GM21528 (cell line): ENCODE measurements around the gene EML1.

Source experiments
- ATAC-seq: cut with Tn5 transposase; IDR thresholded peaks from one replicate; pipeline ENCODE4 v1.9.1; 2021; ENCODE audit warnings: mild to moderate bottlenecking, moderate library complexity; ENCODE audit not compliant: unreplicated experiment, low FRiP score

Gene EML1

DNA sequence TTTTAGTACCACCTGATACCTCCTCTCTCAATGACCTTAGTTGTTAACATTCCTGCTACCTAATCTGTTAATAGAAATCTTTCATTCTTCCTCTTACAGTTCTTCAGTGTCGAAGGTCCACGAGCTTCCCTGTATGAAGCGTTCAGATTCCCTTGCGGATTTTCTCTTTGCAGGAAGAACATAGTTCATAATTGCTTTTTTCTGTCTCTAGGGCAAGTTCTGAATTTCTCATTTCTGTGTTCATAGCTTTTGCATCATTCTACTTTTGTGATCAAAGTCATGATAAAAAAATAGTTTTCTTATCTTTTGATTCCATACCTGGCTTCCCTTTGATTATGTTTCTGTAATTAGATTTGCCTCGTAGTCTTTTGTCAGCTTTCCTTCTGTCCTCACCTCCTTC lies 94.9 kb downstream of the EML1 start:
- ATAC-seq, result no peak

- no peak for ATAC-seq
These were observed 96.1 kb downstream of the EML1 start for GRCh38 chr14:99889268-99889667.

- ATAC-seq, result no peak
These were observed 98.1 kb downstream of the EML1 start for GRCh38 chr14:99891266-99891665.

- ATAC-seq, result no peak
These were observed 98.7 kb downstream of the EML1 start for GRCh38 chr14:99891900-99892299.

DNA sequence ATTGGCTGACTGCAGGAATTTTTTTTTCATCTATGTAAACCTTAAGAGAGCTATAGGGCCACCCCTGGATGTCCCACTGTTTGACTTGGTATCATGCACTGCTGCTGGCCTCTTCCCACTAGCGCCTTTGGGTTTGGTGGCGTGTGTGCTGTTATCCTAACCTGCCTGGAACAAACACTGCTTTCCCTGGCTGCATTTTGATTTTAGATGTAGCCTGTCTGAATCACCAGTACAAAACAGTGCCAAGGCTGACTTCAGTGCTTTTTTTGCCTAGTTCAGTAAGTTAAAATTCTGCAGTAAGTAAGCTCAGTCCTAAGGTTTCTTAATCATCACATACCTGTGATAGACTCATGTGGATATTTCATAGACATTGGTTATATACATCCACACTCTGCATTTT lies 99.2 kb downstream of the EML1 start:
- no peak for ATAC-seq

DNA sequence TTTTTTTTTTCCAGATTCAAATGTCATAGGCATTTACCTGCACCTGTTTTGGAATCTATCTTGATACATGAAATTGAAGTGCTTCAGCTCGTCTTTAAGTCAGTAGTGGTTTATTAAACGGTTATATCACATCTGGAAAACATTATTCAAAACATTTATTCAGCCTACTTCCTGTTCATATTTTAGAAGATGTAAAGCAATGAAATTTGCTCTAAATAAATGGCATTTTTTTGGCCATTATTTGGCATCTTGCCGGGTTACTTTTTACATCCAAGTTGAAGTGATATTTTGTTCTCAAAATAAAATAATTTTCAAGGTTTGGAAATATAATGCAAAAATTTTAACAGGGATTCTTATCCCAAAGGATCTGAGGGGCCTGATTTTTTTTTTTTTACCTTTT lies 103.1 kb downstream of the EML1 start:
- ATAC-seq, result no peak

DNA sequence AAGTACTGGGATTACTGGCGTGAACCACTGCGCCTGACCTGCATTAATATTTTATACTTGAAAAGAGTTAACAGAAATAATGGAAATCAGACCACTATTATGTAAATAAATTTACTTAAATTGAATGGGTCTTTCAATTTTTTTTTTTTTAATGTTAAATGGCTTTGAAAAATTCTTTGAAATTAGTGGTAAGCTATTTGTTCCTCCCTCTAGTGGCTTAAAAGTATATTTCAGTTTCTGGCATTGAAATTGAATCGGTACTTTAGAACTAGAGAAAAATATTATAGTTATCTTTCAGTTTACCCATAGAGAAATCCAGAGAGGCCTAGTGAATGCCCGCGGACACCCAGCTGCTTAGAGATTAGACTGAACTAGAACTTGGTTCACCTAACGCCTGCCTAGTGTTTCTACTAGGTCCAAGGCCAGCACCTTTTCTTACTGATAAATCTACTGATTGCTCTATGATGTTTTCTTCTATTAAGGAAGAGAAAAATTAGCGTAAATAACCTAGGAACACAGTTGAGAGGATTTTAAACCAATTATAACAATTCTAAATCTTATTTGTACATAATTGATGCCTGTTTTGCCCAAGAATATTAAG lies 106.5 kb downstream of the EML1 start:
- ATAC-seq, result no peak

DNA sequence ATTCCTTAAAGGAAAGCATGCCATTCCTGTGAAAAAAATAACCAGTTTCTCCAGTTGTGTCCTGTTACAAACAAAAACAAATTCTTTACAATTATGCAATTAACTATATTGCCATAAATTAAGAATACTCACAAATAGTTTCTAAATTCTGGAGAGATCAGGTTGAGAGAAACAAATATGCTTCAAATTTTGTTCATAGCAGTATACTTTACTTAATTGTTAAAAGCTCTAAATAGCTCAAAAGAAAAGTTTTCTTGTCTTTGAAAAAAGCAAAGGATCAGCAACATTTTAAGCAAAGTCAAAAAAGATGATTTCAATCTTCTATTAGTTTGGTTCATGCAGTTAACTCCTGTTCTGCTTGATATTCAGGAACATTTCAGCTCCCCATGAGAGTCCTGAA lies 109.7 kb downstream of the EML1 start:
- no peak for ATAC-seq

- ATAC-seq, result no peak
These were observed 111.3 kb downstream of the EML1 start for GRCh38 chr14:99904506-99904905.

DNA sequence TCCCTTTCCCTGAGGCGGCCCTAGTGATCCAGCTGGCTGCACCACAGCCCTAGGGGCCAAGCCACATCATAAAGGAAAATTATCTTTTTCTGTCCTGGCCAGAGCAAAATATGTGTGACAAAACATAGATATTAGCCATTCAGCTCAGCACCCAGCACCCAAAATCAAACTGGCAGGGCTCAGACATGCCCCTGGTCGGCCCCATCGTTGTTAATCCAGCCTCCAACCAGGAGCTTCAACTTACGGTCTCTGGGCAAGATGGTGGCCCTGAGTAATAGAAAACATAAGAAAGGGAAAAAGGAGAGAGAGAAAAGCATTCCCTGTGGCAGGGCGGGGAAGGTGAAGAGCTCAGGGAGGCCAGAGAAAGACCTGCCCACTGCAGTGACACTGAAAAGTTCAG lies 111.9 kb downstream of the EML1 start:
- ATAC-seq, result no peak

GRCh38 chr14:99907761-99908652 lies 114.8 kb downstream of the EML1 start:
- no peak for ATAC-seq

GRCh38 chr14:99908653-99909250 lies 115.5 kb downstream of the EML1 start:
- ATAC-seq, result no peak

- ATAC-seq, result no peak
These were observed 116.4 kb downstream of the EML1 start for GRCh38 chr14:99909513-99910064.

DNA sequence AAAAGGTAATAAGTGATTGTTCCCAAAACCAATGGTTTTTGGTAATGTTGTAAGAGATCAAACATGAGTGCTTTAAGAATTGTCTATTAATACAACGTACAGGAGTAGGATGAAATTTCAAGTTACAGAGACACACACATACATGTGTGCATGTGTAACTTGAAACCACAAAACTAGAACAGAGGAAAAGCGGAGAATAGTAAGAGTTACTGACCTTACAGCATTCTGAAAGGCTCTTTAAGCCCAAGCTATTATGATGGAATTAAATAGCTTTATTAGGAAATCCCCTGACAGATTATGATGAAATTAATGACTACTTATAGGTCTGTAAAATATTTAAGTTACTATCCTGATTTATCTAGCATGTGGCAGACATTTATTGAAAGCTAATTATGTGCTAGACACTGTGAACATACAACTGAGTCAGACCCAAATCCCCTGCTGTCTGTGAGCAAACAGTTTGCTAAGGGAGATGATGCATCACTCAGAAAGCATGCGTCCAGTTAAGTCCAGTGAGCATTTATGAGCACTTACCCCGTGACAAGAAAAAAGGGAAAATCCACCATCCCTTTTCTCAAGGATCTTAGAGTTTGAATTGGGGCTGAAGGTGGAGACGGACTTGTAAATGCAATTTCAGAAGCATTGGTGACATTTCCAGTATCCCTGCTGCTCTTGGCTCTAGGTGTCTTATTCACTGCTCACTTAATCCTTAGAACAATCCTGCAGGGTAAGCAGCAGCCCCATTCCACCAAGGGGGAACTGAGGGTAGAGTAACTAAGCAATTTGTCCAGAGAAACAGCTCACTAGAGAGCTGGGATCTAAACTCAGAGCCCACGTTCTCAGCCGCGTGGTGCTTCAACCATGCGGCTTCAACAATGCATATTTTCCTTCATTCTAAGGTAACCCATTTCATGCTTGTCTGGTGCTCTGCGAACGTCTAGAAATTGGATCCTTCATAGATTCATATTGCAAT lies 117.4 kb downstream of the EML1 start:
- no peak for ATAC-seq

- ATAC-seq, result no peak
These were observed 122.3 kb downstream of the EML1 start for GRCh38 chr14:99915305-99916090.

- no peak for ATAC-seq
These were observed 122.8 kb downstream of the EML1 start for GRCh38 chr14:99916091-99916383.

- no peak for ATAC-seq
These were observed 125.6 kb downstream of the EML1 start for GRCh38 chr14:99918781-99919180.

DNA sequence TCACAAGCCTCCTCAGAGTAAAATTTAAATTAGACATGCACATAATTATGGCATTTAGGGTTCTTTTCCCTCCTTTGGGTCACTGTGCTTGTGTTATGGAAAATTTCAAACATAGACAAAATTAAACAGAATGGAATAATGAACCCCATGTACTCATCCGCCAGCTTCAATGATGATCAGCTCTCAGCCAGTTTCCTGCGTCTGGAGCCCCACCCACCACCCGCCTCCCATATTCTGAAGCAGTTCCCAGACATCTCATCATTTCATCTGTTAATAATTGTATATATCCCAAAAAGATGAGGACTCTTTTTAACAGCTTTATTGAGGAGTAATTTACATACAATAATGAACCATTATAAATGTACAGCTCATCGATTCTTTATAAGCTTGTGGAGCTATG lies 128.2 kb downstream of the EML1 start:
- ATAC-seq, result no peak

- no peak for ATAC-seq
These were observed 131.2 kb downstream of the EML1 start for GRCh38 chr14:99924379-99924778.

DNA sequence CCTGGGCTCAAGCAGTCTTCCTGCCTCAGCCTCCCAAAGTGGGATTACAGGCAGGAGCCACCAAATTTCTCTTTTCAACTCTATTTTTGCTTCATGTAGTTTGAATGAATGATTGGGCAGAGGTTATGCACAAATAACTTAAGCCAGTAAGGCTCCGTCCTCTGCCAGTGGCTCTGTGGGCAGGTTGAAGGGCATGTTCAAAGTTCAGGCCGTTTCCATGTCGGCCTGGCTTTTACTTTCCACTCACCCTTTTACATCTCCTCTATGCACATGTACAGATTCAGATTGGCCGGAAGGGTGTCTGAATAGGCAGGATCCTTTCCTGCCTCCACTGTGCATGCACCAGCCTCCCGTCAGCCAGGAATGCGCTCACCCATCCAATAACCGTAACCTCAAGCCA lies 132.3 kb downstream of the EML1 start:
- ATAC-seq, result no peak
